NCI-H748 (cell line): ENCODE data around the gene TPRN.

Experiments
- DNase-seq: peaks from one replicate; lab custom pipeline; 2025; ENCODE audit not compliant: unreplicated experiment; lab: John Stamatoyannopoulos, UW

The TPRN gene

DNA sequence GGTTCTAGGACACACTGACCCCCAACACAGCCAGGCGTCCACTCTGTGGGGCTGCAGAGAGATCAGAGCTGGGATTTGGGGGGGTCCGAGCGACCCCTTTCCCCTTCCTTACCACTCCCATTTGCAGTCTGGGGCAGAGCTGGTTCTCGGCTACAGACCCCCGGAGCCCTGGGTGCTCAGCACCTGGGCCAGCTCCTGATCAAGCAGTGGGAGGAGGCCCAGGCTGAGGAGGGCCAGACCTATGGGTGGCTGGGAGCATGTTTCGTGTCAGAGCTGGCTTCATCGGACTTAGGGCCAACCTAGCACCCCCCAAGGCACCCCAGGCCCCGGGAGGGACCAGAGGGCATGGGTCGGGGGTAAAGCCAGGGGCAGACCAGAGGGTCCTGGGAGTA lies 54.0 kb downstream of the TPRN start:
- DNase-seq = no peak

DNA sequence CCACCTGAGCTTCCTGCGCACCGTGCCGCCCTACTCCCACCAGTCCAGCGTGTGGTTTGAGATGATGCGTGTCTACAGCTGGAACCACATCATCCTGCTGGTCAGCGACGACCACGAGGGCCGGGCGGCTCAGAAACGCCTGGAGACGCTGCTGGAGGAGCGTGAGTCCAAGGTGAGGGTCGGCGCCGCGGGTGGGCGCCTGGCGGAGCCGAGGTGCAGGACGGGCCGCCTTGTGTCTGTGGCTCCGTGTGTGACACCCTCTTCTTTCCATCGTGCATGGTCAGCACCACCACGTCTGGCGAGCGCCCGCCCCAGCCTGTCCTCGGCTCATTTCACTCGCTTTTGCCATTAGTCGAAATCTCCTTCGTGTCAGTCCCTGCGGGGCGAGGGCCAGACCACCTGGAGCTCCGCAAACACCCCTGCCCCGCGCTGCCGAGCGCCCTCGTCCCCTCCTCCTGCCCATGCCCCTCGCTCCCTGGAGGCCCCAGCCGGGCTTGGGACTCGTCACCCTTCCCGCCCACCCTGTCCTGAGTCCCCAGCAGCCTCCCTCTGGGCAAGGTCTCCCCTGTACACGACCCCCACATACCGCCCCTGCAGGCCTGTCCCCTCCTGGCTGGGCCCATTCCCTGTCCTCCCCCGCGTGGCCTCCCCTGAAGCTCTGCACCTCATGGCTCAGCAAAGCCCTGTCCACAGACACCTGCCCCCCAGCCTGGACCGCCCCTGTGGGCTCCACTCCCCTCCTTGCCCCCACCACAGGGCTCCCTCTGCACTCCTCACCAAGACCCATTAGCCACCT lies 54.6 kb downstream of the TPRN start:
- no peak for DNase-seq

GRCh38 chr9:137143459-137143858 lies 57.1 kb downstream of the TPRN start:
- DNase-seq = no peak

DNA sequence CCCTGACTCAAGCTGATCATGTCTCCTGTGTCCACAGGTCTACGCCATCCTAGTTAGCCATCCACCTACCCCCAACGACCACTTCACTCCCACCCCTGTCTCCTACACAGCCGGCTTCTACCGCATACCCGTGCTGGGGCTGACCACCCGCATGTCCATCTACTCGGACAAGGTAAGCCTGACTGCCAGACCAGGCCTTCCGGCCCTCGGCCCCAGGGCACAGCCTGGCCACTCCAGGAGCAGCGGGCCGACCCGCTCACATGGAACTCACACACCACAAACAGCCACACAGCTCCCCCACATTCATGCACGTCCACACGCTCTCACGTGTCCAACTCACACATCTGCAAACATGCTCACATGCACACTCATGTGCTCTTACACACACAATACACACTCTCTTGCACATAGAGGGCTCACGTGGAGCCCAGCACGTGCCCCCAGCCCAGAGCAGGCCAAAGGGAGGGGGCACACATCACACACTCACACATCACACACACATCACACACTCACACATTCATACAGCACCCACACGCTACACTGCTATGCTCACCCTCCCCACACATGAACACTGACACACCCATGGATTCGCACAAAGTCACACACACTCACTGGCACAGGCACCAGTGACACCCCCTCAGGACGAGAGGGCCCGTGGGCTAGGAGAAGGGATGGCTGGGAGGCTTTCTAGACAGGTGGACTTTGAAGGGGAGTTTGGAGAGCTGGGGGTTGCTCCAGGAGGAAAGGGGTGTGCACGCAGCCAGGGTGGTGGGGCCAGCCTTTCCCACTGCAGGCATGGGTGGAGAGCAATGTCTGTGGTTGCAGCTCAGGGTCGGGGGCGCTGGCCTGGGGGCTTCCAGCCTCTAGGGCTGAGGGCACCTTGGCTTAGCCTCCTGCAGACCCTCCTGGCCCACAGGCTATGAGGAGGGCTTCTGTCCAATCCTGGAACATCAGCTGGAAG lies 58.3 kb downstream of the TPRN start:
- no peak for DNase-seq
